ENCODE data around the gene RGS2.

DNA sequence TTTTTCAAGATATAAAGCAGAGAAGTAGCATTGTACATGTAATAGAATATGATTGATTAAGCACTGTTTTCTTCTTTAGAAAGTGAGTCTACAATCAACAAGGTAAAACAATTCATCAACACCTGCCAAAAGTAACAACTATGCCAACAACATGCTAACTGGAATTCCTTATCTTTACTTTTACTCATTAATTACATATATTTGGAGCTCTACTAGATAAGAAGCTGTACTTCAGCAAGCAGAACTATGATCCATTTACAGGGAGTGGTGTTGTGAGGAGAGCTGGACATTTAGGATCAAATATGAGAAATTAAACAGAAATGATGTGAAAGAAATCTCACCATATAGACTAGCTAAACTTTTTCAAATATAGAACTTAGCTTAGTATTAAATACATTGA lies 51.0 kb downstream of the RGS2 start:
- TF ChIP-seq, protein P1, sequence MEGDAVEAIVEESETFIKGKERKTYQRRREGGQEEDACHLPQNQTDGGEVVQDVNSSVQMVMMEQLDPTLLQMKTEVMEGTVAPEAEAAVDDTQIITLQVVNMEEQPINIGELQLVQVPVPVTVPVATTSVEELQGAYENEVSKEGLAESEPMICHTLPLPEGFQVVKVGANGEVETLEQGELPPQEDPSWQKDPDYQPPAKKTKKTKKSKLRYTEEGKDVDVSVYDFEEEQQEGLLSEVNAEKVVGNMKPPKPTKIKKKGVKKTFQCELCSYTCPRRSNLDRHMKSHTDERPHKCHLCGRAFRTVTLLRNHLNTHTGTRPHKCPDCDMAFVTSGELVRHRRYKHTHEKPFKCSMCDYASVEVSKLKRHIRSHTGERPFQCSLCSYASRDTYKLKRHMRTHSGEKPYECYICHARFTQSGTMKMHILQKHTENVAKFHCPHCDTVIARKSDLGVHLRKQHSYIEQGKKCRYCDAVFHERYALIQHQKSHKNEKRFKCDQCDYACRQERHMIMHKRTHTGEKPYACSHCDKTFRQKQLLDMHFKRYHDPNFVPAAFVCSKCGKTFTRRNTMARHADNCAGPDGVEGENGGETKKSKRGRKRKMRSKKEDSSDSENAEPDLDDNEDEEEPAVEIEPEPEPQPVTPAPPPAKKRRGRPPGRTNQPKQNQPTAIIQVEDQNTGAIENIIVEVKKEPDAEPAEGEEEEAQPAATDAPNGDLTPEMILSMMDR (IDR thresholded peaks at IDR 0.05; ENCODE audit: poor library complexity), result no peak
- no peak for TF ChIP-seq EZH2 (IDR thresholded peaks at IDR 0.05; ENCODE audit: borderline replicate concordance)

Data from hepatocyte (in vitro differentiated cells).